Adipose tissue (tissue), 3 donors: ENCODE measurements around the gene ALPI. TPM values are rescaled to one million over a fixed set of nuclear protein-coding genes. Genes with fewer than 3 reads are reported as not detected.

ENCODE experiments used
- H3K27ac ChIP-seq: one replicate; pipeline ENCODE4 v1.5.1; 2013; ENCODE audit warnings: low read depth, low read length
- WGBS, 3 donors: extraction: QIAGEN DNeasy Blood & Tissue Kit; methylation state at CpG; one replicate each; pipeline ENCODE4 v1.1.7; 2013; 5-methylcytosine and 5-hydroxymethylcytosine counted together
- polyA plus RNA-seq, 3 donors: library from polyadenylated mRNA; stranded (reverse); fragments of 200-250 nt; gene quantifications; one replicate each; pipeline ENCODE4 v1.2.3, GENCODE V29; 2013
- donor health status: healthy with polysubstance abuse.
- donor health status: Bipolar disorder and iron deficiency.
- donor health status: healthy.

The ALPI gene
- polyA plus RNA-seq, 3 donors = 0.02 to 0.03 TPM; not detected in 1

DNA sequence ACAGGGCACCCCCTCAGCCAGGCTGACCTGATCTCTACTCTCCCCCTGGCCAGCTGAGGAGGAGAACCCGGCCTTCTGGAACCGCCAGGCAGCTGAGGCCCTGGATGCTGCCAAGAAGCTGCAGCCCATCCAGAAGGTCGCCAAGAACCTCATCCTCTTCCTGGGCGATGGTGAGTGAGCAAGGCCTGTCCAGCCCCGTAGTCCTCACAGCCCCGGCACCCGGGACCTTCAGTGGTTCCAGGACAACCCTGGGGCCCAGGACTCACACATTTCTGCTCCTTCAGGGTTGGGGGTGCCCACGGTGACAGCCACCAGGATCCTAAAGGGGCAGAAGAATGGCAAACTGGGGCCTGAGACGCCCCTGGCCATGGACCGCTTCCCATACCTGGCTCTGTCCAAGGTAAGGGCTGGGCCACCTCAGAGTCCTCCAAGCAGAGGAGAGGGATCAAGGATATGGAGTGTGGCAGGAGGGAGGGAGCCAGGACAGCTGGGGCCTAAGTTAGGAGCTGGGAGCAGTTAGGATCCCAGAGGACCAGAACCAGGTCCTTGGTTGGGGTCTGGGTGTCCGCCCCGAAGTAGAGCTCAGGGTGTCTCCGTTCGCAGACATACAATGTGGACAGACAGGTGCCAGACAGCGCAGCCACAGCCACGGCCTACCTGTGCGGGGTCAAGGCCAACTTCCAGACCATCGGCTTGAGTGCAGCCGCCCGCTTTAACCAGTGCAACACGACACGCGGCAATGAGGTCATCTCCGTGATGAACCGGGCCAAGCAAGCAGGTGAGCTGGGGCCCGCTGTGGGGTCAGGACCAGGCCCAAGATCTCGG lies 555 bp downstream of the ALPI start:
- H3K27ac ChIP-seq = no peak overlapping the region
- 89 to 92% (median 91%) methylated on average over 27 of the region's 27 CpGs for WGBS, 3 donors

DNA sequence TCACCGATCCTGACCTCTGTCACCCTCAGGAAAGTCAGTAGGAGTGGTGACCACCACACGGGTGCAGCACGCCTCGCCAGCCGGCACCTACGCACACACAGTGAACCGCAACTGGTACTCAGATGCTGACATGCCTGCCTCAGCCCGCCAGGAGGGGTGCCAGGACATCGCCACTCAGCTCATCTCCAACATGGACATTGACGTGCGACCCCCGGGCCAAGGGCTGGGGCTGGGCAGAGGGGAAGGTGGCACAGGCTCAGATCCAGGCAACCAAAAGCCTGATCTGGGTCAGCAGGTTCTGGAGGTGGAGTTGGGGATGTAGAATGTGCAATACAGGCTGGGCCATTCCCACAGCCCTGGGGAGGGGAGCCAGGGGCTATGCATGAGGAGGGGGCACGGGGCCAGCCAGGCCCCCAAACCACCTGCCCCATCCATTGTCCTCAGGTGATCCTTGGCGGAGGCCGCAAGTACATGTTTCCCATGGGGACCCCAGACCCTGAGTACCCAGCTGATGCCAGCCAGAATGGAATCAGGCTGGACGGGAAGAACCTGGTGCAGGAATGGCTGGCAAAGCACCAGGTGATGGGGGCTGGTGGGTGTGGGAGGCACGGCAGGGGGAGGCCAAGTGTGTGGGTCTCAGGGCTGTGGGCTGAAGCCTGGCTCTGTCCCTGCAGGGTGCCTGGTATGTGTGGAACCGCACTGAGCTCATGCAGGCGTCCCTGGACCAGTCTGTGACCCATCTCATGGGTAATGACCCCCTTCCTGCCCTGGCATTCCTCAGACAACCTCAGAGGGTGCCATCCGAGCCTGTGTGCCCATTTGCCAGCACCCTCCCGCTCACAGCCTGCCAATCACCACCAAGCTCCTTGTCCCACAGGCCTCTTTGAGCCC lies 1.4 kb downstream of the ALPI start:
- no peak overlapping the region for H3K27ac ChIP-seq
- 77 to 86% (median 86%) methylated on average over 21 of the region's 21 CpGs for WGBS, 3 donors

DNA sequence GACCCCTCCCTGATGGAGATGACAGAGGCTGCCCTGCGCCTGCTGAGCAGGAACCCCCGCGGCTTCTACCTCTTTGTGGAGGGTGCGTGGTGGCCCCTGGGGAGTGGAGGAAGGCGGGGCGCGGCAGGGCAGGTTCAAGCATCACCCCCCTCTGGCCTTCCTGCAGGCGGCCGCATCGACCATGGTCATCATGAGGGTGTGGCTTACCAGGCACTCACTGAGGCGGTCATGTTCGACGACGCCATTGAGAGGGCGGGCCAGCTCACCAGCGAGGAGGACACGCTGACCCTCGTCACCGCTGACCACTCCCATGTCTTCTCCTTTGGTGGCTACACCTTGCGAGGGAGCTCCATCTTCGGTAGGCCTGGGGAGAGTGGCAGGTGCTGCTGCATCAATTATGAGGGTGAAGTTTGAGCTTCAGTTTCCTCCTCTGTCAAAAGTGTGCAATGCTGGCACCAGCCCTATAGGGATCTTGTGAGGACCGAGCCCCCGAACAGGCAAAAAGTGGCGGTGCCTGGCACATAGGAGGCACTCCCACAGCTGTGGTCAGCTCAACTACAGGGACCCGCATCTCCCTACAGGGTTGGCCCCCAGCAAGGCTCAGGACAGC lies 2.2 kb downstream of the ALPI start:
- WGBS, 3 donors = 79 to 88% (median 81%) methylated on average over 25 of the region's 25 CpGs
- no peak overlapping the region for H3K27ac ChIP-seq

DNA sequence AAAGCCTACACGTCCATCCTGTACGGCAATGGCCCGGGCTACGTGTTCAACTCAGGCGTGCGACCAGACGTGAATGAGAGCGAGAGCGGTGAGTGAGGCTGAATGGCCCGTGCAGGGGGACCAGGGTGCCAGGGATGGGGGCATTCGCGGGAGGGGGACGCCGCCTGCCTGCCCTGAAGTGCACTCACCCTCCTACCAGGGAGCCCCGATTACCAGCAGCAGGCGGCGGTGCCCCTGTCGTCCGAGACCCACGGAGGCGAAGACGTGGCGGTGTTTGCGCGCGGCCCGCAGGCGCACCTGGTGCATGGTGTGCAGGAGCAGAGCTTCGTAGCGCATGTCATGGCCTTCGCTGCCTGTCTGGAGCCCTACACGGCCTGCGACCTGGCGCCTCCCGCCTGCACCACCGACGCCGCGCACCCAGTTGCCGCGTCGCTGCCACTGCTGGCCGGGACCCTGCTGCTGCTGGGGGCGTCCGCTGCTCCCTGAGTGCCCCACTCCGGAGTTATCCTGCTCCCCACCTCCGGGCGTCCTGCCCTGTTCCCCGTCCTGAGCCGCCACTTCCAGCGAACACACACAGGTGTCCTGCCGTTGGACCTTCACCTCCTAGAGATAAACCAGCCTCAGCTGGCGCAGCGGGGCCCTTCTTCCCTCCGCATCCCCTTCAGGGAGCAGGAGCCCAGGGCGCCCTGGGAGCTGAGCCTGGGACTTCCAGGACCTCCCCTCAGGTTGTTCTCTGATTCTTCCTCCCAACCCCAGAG lies 2.9 kb downstream of the ALPI start:
- WGBS, 3 donors = 44 to 59% (median 49%) methylated on average over 44 to 56 of the region's 56 CpGs
- H3K27ac ChIP-seq = no peak overlapping the region

DNA sequence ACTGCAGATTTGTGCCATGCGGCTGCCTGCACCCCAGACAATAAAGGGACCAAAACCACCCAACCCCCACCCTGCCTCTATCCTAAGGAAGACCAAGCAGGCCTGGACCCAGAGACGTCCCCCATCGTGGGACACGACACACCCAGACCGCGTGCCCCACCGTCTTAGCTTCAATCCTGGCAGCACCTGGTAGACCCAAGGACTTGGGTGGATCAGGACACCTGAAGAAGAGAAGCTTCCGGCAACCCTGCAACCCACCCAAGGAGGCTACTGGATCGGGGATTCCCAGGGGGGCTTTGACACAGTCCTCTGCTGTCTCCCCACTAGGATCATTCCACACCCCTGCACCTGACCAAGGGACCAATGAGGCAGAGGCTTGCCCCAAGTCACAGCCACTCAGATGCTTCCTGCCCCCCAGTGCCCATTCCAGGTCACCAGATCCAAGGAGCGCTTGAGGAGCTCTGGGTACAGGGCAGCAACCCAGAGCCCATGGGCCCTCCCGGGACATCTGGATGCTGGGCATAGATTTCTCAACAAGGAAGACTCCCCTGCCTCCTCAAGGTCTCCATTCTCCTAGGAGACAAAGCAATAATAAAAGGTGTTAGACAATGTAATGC lies 3.6 kb downstream of the ALPI start:
- 84 to 90% (median 85%) methylated on average over 11 of the region's 11 CpGs for WGBS, 3 donors
- H3K27ac ChIP-seq = no peak overlapping the region

DNA sequence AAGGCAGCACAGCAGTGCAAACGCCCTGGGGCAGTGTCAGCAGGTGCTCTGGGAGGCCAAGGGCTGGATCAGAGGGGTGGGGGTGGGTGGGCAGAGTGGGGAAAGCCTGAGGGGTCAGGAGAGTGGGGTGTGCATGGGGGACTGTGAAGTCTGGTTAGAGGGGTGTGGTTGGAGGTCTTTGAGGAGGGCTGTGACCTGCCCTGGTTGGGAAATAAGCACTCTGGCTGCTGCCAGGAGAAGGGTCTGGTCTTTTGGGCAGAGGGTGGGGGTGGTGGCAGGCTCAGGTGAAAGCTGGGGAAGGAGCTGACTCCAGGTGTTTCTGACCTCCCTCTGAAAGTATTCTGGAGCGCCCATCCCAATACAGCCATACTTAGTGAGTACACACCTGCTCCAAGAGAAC lies 4.2 kb downstream of the ALPI start:
- 51 to 69% (median 62%) methylated on average over 2 of the region's 2 CpGs for WGBS, 3 donors
- H3K27ac ChIP-seq = no peak overlapping the region

DNA sequence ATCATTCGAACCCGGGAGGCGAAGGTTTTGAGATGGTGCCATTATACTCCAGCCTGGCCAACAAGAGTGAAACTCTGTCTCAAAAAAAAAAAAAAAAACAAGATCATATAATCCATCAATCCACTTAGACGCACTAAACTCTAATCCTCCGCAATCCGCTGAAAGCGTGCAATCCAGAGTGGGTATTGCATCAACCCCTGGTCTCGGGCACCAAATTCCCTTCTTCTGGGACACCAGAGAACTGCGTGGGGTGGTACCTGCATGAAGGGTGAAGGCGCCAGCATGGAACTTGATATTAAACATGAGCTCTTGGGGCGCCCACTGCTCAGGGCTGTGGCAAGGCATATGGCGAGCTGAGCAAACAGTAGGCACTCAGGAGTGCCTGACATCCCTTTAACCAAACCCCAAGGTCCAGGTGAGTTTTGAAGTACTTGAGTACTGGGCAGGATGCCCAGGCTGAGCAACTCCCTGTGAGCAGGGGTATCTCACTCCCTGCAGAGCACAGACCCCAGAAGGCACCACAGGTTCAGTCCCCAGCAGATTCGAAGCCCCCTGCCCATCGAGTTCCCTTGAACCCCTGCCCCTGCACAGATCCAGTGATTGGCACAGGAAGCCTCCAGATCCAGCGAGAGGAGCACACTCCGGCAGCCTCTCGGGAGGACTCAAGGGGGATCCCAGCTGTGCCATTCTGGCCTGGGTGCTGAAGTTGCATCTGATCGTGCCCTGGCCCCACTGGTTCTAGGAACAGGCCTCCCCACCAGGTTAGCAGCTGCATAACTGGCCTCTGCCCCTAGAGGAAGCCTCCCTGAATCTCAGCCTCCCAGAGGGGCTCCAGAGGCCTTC lies 8.0 kb downstream of the ALPI start:
- no peak overlapping the region for H3K27ac ChIP-seq
- WGBS, 3 donors = 88 to 93% (median 91%) methylated on average over 18 of the region's 18 CpGs

DNA sequence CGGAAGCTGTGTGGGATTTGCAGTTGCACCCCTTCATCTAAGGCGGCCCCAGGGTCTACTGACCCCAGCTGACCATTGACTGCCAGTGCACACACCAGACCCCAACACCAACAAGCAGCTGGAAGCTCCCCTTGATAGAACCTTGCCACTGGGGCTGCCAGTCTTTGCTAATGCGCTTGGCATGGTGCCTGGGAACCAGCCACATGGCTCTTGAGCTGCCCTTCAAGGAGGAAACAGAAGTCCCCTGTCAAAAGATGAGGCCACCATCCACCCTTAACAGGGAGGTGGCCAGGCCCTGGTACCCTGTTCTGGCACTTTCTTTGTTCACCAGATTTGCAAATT lies 8.6 kb downstream of the ALPI start:
- WGBS, 3 donors = 74 to 93% (median 87%) methylated on average over 3 of the region's 3 CpGs
- no peak overlapping the region for H3K27ac ChIP-seq

DNA sequence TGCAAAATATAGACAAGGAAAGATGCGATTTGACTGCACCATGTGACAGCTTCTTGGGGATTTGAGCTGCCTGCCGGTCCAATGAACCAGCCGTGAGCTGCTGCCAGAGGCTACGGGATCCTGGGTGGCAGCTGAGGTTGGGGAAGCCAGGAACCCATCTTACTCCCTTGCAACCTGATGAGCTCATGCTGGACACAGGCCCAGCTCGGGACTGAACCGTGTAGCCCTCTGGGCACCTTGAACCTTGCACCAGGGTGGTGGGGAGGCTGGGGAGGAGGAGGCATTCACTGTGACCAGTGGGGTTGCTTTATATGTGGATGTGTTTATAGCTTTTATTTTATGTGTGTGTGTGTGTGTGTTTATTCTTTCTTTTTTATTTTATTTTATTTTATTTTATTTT lies 9.1 kb downstream of the ALPI start:
- H3K27ac ChIP-seq = no peak overlapping the region
- WGBS, 3 donors = 78 to 88% (median 87%) methylated on average over 6 of the region's 6 CpGs

DNA sequence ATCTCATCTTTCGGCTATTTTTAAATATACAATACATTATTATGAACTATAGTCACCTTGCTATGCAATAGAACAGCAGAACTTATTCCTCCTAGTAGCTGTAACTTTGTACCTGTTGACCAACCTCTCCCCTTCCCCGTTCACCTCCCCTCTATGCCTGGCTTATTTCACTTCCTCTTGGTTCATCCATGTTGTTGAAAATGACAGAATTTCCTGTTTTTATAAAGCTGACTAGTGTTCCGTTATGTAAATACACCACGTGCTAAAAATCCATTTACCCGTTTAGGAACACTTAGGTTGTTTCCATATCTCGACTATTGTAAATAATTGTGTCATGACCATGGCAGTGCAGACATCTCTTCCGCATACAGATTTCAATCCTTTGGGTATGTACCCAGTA lies 10.3 kb downstream of the ALPI start:
- no peak overlapping the region for H3K27ac ChIP-seq
- WGBS, 3 donors = 40 to 60% (median 46%) methylated on average over 7 of the region's 7 CpGs

DNA sequence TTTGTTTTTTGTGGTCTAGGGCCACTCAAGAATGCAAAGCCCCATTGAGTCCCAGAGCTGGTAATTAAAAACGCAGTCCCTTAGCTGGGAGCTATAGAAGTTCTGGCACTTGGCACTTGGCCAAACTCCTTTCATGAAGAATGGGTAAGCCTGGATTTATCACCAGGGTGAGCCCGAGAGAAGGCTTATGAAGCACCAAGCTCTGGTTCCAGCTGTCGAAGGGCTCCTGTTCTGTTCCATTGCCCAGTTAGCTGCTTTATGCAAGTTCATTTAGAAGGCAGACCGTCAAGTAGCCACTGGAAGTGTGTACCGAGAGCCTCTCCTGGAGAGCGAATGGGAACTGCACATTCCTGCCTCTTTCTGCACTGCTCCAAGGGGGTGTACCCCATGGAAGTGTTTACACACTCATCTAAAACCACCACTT lies 17.5 kb downstream of the ALPI start:
- 23 to 37% (median 30%) methylated on average over 6 of the region's 6 CpGs for WGBS, 3 donors

DNA sequence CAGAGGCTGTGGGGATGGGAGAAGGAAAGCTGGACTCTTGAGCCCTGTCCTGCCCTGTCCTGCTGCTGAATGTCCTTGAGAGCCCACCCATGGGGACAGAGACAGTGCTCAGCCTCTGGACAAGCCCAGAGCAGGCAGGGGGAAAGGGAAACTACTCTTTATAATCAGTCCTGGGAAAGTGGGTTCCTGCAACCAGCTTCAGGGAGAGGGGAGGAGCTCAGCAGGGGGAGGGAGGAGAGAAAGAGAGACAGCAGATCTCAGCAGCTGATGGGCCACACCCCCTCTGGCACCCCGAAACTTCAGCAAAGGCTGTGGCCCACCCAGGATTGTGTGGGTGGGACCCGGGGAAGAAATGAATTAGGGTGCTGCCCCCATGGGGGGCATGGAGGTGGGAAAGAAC lies 20.1 kb downstream of the ALPI start:
- 68 to 84% (median 73%) methylated on average over 2 of the region's 2 CpGs for WGBS, 3 donors
- no peak overlapping the region for H3K27ac ChIP-seq

More for the DNA sequence above, 17.5 kb downstream of the ALPI start:
- no peak overlapping the region for H3K27ac ChIP-seq

DNA sequence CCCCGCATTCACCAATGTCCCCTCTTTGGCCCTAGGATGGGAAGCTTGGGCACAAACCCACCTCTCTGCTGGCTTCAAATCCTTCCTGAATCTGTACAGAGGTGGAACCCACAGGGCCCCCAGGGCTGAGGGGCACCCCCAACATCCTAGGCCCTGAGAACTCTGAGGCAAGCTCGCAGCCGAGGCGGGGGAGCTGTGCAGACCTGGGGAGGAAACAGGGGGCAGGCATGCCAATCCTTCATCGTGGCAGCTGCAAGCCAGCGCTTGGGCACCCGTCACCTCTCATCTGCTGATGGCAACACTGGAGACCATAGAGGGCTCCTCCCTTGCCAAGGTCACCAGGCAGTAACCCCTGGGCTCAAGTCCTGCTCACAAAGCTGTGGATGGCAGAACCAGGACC lies 20.8 kb downstream of the ALPI start:
- whole genome bisulfite sequencing, 3 donors = 94% methylated on average over 7 of the region's 7 CpGs
- H3K27ac ChIP-seq = no peak overlapping the region

DNA sequence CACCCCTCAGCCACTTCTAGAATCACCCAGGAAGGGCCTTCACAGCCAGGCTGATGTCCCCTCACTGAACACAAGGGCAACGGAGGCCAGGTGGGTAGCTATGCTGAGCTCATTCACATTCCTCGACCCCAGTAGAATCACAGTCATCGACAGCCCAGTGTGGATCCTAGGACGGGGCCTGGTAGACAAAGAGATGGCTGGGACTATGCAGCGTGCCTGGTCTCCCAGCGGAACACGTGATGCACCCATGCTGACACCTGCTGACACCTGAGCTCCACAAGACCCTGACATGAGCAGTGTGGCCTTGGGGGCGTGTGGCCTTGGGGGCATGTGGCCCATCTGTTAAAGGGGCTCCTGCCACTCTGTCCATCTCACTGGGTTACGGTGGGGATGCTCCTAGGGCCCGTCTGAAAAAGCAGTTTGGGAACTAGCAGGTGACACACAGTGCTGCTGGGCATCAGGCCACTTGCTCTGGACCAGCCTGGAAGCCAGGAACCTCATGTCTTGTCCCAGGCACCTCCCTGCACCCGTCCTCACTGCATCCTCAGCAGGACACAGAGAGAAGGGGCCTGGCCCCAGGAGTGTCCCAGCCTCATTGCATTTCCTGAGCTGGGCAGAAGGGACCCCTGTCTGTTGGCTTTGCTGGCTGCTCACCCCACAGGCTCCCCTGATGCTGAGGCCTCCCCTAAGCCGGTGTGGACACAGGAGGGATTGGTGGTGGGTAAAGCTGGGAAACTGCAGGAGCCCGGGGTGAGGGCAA lies 22.0 kb downstream of the ALPI start:
- WGBS, 3 donors = 83 to 90% (median 89%) methylated on average over 13 of the region's 13 CpGs
- H3K27ac ChIP-seq = no peak overlapping the region

DNA sequence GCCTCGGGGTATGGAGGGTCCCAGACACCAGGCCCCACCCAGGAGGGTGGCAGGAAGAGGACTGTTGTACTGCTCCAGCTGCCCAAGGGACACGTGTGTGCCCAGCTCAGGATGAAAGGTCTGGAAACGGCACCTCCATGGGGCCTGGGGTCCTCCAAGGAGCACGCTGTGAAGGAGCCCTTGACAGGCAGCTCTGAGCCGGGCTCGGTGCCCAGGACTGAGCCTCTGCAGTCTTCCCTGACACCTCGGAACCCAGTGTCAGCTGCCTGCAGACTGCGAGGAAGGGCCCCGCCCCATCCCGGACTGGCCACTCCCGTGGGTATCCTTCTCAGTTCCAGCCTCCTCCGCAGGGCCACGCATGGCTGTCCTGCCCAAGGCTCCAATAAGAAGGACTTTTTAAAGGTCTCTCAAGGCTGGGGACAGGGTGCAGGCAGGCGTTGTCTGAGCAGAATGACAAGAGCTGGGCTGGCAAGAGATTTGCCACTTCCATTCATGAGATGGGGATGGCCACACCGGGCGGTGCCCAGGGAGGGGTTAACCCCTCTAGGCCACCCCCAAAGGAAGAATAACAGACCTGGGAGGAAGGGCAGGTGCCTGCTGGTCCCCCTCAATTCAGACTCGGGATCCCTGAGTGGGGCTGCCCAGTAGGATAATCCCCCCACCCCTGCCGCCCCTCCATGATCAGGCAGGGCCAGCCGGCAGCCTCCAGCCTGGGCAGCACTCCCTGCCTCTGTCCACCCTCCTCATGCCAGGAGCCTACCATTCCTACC lies 22.8 kb downstream of the ALPI start:
- WGBS, 3 donors = 63 to 79% (median 72%) methylated on average over 17 to 19 of the region's 19 CpGs

More for the DNA sequence above, 22.8 kb downstream of the ALPI start:
- H3K27ac ChIP-seq = no peak overlapping the region
